ENCODE data around the gene EDEM3. TPM values are rescaled to one million over a fixed set of nuclear protein-coding genes. Genes with fewer than 3 reads are reported as not detected.

The EDEM3 gene
- polyA plus RNA-seq, 2 of the 4 experiments (the other 2 are of a cell fraction) = 10.5 to 24.2 TPM

- TF ChIP-seq MAX (IDR thresholded peaks at IDR 0.05) (no peak), FOXS1 (CRISPR knock-in tag; IDR thresholded peaks at IDR 0.05) (no peak), CBX2 (IDR thresholded peaks at IDR 0.05; ENCODE audit: borderline replicate concordance, low read depth) (no peak), MYC (IDR thresholded peaks at IDR 0.05; ENCODE audit: borderline replicate concordance, low read length) (no peak)
- TF ChIP-seq, protein P1, sequence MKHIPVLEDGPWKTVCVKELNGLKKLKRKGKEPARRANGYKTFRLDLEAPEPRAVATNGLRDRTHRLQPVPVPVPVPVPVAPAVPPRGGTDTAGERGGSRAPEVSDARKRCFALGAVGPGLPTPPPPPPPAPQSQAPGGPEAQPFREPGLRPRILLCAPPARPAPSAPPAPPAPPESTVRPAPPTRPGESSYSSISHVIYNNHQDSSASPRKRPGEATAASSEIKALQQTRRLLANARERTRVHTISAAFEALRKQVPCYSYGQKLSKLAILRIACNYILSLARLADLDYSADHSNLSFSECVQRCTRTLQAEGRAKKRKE (CRISPR knock-in tag; IDR thresholded peaks at IDR 0.05; ENCODE audit: low read depth) = no peak
Measured at GRCh38 chr1:184673305-184673704, 81.4 kb downstream of the EDEM3 start (continued).

GRCh38 chr1:184672013-184672726 lies 82.5 kb downstream of the EDEM3 start:
- FAIRE-seq (no peak), ATAC-seq (no peak), DNase-seq (ENCODE audit: low read depth in 1 of 2, low spot score in 1 of 2) (no peak)
- Histone ChIP-seq H3K4me1 (no peaks in the 10 kb centered on the region), H3K9me3 (no peaks in the 10 kb centered on the region), H3K27ac (no peak overlapping the region), H3K4me2 (no peak overlapping the region), H3K4me3 (no peak overlapping the region)
- TF ChIP-seq EHF (CRISPR knock-in tag; IDR thresholded peaks at IDR 0.05) (no peak), RCOR1 (IDR thresholded peaks at IDR 0.05; ENCODE audit: low read depth, low read length) (no peak), RFX5 (IDR thresholded peaks at IDR 0.05) (no peak), FOSL2 (IDR thresholded peaks at IDR 0.05) (no peak), FOSL2 (CRISPR knock-in tag; IDR thresholded peaks at IDR 0.05) (no peak), SREBF2 (IDR thresholded peaks at IDR 0.05) (no peak), HOXA7 (CRISPR knock-in tag; IDR thresholded peaks at IDR 0.05) (no peak), HOXB13 (CRISPR knock-in tag; IDR thresholded peaks at IDR 0.05; ENCODE audit: low read depth) (no peak), GATA3 (IDR thresholded peaks at IDR 0.05; ENCODE audit: borderline replicate concordance) (no peak), MYC (IDR thresholded peaks at IDR 0.05; ENCODE audit: borderline replicate concordance, low read length) (no peak), TFCP2L1 (CRISPR knock-in tag; IDR thresholded peaks at IDR 0.05) (no peak), ZC3H11A (IDR thresholded peaks at IDR 0.05) (no peak), CBX2 (IDR thresholded peaks at IDR 0.05; ENCODE audit: borderline replicate concordance, low read depth) (no peak), CHD4 (IDR thresholded peaks at IDR 0.05; ENCODE audit: borderline replicate concordance) (no peak), HDAC2 (IDR thresholded peaks at IDR 0.05) (no peak), PHF8 (IDR thresholded peaks at IDR 0.05; ENCODE audit: borderline replicate concordance, low read depth) (no peak), RARB (CRISPR knock-in tag; IDR thresholded peaks at IDR 0.05) (no peak)
- TF ChIP-seq, protein P2, sequence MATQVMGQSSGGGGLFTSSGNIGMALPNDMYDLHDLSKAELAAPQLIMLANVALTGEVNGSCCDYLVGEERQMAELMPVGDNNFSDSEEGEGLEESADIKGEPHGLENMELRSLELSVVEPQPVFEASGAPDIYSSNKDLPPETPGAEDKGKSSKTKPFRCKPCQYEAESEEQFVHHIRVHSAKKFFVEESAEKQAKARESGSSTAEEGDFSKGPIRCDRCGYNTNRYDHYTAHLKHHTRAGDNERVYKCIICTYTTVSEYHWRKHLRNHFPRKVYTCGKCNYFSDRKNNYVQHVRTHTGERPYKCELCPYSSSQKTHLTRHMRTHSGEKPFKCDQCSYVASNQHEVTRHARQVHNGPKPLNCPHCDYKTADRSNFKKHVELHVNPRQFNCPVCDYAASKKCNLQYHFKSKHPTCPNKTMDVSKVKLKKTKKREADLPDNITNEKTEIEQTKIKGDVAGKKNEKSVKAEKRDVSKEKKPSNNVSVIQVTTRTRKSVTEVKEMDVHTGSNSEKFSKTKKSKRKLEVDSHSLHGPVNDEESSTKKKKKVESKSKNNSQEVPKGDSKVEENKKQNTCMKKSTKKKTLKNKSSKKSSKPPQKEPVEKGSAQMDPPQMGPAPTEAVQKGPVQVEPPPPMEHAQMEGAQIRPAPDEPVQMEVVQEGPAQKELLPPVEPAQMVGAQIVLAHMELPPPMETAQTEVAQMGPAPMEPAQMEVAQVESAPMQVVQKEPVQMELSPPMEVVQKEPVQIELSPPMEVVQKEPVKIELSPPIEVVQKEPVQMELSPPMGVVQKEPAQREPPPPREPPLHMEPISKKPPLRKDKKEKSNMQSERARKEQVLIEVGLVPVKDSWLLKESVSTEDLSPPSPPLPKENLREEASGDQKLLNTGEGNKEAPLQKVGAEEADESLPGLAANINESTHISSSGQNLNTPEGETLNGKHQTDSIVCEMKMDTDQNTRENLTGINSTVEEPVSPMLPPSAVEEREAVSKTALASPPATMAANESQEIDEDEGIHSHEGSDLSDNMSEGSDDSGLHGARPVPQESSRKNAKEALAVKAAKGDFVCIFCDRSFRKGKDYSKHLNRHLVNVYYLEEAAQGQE (IDR thresholded peaks at IDR 0.05) = no peak
- CTCF ChIA-PET = interaction anchor here (0.7 to 1.1 kb wide), 3 partner anchors 12 to 293 kb away, joined by 3 to 4 read pairs (median 3); no protein-coding TSS in a partner anchor
- POLR2A ChIA-PET = no interaction called here
- 44% methylated on average over 9 of the region's 9 CpGs for whole genome bisulfite sequencing (ENCODE audit: missing lambda C conversion rate)

GRCh38 chr1:184669391-184669790 lies 85.3 kb downstream of the EDEM3 start:
- ChIA-PET CTCF (interaction anchor here (1.0 to 1.4 kb wide), 2 partner anchors 27 to 270 kb away, joined by 3 to 8 read pairs; no protein-coding TSS in a partner anchor), POLR2A (no interaction called here)
- no peaks in the 10 kb centered on the region for H3K4me1 ChIP-seq
- no peaks in the 10 kb centered on the region for H3K9me3 ChIP-seq
- FAIRE-seq (no peak), DNase-seq (ENCODE audit: low read depth in 1 of 2, low spot score in 1 of 2) (no peak), ATAC-seq (no peak)
- no peak overlapping the region for H3K27ac ChIP-seq
- H3K4me3 ChIP-seq = no peak overlapping the region
- 35% methylated on average over 1 of the region's 1 CpG for WGBS (ENCODE audit: missing lambda C conversion rate)
- no peak overlapping the region for H3K4me2 ChIP-seq
- TF ChIP-seq, protein P3, sequence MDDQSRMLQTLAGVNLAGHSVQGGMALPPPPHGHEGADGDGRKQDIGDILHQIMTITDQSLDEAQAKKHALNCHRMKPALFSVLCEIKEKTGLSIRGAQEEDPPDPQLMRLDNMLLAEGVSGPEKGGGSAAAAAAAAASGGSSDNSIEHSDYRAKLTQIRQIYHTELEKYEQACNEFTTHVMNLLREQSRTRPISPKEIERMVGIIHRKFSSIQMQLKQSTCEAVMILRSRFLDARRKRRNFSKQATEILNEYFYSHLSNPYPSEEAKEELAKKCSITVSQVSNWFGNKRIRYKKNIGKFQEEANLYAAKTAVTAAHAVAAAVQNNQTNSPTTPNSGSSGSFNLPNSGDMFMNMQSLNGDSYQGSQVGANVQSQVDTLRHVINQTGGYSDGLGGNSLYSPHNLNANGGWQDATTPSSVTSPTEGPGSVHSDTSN (IDR thresholded peaks at IDR 0.05) = no peak
- TF ChIP-seq MAZ (IDR thresholded peaks at IDR 0.05; ENCODE audit: borderline replicate concordance, low read depth, low read length) (no peak), GATA3 (IDR thresholded peaks at IDR 0.05; ENCODE audit: borderline replicate concordance) (no peak), ZNF302 (CRISPR knock-in tag; IDR thresholded peaks at IDR 0.05) (no peak), ESRRA (IDR thresholded peaks at IDR 0.05; ENCODE audit: borderline replicate concordance, low read length) (no peak), PHF8 (IDR thresholded peaks at IDR 0.05; ENCODE audit: borderline replicate concordance, low read depth) (no peak), CHD4 (IDR thresholded peaks at IDR 0.05; ENCODE audit: borderline replicate concordance) (no peak), ZFP36 (IDR thresholded peaks at IDR 0.05; ENCODE audit: borderline replicate concordance, partially characterized antibody) (no peak)
- TF ChIP-seq, protein P2 (IDR thresholded peaks at IDR 0.05) = no peak

All from A549 (cell line).